Astrocyte (in vitro differentiated cells and primary cell): ENCODE measurements around the gene PPFIA1. TPM values are rescaled to one million over a fixed set of nuclear protein-coding genes. Genes with fewer than 3 reads are reported as not detected.

Experiments
- DNase-seq: peaks from one replicate; pipeline ENCODE4 v3.0.0-alpha.2; 2010; ENCODE audit warnings: low read depth
- FAIRE-seq: peaks from 2 replicates; lab custom pipeline; 2011; peaks lifted over from hg19 to GRCh38; lab: Jason Lieb, UNC
- H2AFZ ChIP-seq: 2 replicates; pipeline ENCODE4 v1.6.0; 2012; ENCODE audit warnings: low read depth, low read length, inconsistent platforms
- H3K27ac ChIP-seq: 2 replicates; pipeline ENCODE4 v1.5.1; 2011; ENCODE audit warnings: low read depth, low read length, inconsistent platforms
- H3K27me3 ChIP-seq: 2 replicates; pipeline ENCODE4 v1.6.0; 2011; ENCODE audit warnings: low read length, inconsistent platforms; ENCODE audit not compliant: insufficient read depth
- H3K36me3 ChIP-seq: 2 replicates; pipeline ENCODE4 v1.5.1; 2011; ENCODE audit warnings: low read length, inconsistent platforms; ENCODE audit not compliant: insufficient read depth
- H3K4me1 ChIP-seq: 2 replicates; pipeline ENCODE4 v1.5.1; 2011; ENCODE audit warnings: low read length, inconsistent platforms; ENCODE audit not compliant: insufficient read depth
- H3K4me2 ChIP-seq: 2 replicates; pipeline ENCODE4 v1.6.0; 2012; ENCODE audit warnings: low read length, inconsistent platforms
- H3K4me3 ChIP-seq: 2 replicates; pipeline ENCODE4 v1.5.1; 2011; ENCODE audit warnings: low read depth, mild to moderate bottlenecking, low read length, inconsistent platforms; ENCODE audit not compliant: insufficient read depth
- H3K79me2 ChIP-seq: 2 replicates; pipeline ENCODE4 v1.6.0; 2012; ENCODE audit warnings: mild to moderate bottlenecking, low read length, inconsistent platforms; ENCODE audit not compliant: insufficient read depth
- H3K9ac ChIP-seq: 2 replicates; pipeline ENCODE4 v1.6.0; 2012; ENCODE audit warnings: mild to moderate bottlenecking, low read length, inconsistent platforms
- H3K9me3 ChIP-seq: 2 replicates; pipeline ENCODE4 v1.5.1; 2012; ENCODE audit warnings: low read depth, mild to moderate bottlenecking, low read length, inconsistent platforms; ENCODE audit not compliant: insufficient read depth
- H4K20me1 ChIP-seq: 2 replicates; pipeline ENCODE4 v1.6.0; 2012; ENCODE audit warnings: low read length, inconsistent platforms; ENCODE audit not compliant: insufficient read depth
- H3K27ac Mint-ChIP-seq: one replicate; pipeline ENCODE4 v1.8.0; 2021; ENCODE audit warnings: mild to moderate bottlenecking, mixed read lengths; ENCODE audit not compliant: unreplicated experiment
- H3K27me3 Mint-ChIP-seq: one replicate; pipeline ENCODE4 v1.8.0; 2021; ENCODE audit warnings: low read depth, mixed read lengths; ENCODE audit not compliant: unreplicated experiment
- H3K36me3 Mint-ChIP-seq: one replicate; pipeline ENCODE4 v1.8.0; 2021; ENCODE audit warnings: low read depth, mixed read lengths; ENCODE audit not compliant: unreplicated experiment
- H3K4me1 Mint-ChIP-seq: one replicate; pipeline ENCODE4 v1.8.0; 2021; ENCODE audit warnings: low read depth, mixed read lengths; ENCODE audit not compliant: unreplicated experiment
- H3K4me3 Mint-ChIP-seq: one replicate; pipeline ENCODE4 v1.8.0; 2021; ENCODE audit warnings: mild to moderate bottlenecking, moderate library complexity, mixed read lengths; ENCODE audit not compliant: unreplicated experiment
- H3K9me3 Mint-ChIP-seq: one replicate; pipeline ENCODE4 v1.8.0; 2021; ENCODE audit warnings: mild to moderate bottlenecking, mixed read lengths; ENCODE audit not compliant: unreplicated experiment
- CTCF ChIP-seq: IDR thresholded peaks from 2 replicates; pipeline ENCODE4 v1.5.1; 2011; ENCODE audit warnings: low read depth, mild to moderate bottlenecking, inconsistent platforms, low read length, moderate library complexity; ENCODE audit not compliant: insufficient read depth
- EZH2 ChIP-seq: IDR thresholded peaks from 2 replicates; pipeline ENCODE4 v1.6.1; 2012; ENCODE audit warnings: mild to moderate bottlenecking, low read length, inconsistent platforms; ENCODE audit not compliant: insufficient read depth
- total RNA-seq: library from RNA; stranded (reverse); gene quantifications from 2 replicates; pipeline ENCODE4 v1.2.1, GENCODE V29; 2021

Gene PPFIA1
- total RNA-seq, 1 donor from 2014 or later, result 54.7 TPM

- peak overlapping the region; percentile 94 for H3K9ac ChIP-seq
- H4K20me1 ChIP-seq, result peaks cover 49% of the 10 kb centered on the region
- peaks cover 2% of the 10 kb centered on the region for H3K27me3 ChIP-seq
- peaks cover 6% of the 10 kb centered on the region for H3K4me1 ChIP-seq
- peaks cover 59% of the 10 kb centered on the region for H3K79me2 ChIP-seq
- Mint-ChIP-seq H3K27ac (peak overlapping the region; percentile 72), H3K9me3 (no peaks in the 10 kb centered on the region), H3K27me3 (no peaks in the 10 kb centered on the region), H3K4me3 (peak overlapping the region; percentile 93), H3K36me3 (peaks cover 6% of the 10 kb centered on the region), H3K4me1 (peaks cover 9% of the 10 kb centered on the region)
- FAIRE-seq (no peak), DNase-seq (no peak)
- H3K9me3 ChIP-seq, result no peaks in the 10 kb centered on the region
- no peak for TF ChIP-seq CTCF
- no peak for TF ChIP-seq EZH2
- H3K4me2 ChIP-seq, result peak overlapping the region; percentile 96
- no peak overlapping the region for H2AFZ ChIP-seq
- H3K4me3 ChIP-seq, result peak overlapping the region; percentile 74
- H3K36me3 ChIP-seq, result peaks cover 11% of the 10 kb centered on the region
- H3K27ac ChIP-seq, result no peak overlapping the region
Observed at GRCh38 chr11:70271649-70271953, 1.1 kb downstream of the PPFIA1 start.

GRCh38 chr11:70272009-70272408, 1.5 kb downstream of the PPFIA1 start:
- Histone ChIP-seq H3K27ac (no peak overlapping the region), H3K9ac (peak overlapping the region; percentile 30), H3K4me2 (peak overlapping the region; percentile 96), H3K36me3 (peaks cover 11% of the 10 kb centered on the region), H2AFZ (no peak overlapping the region), H3K27me3 (peaks cover 2% of the 10 kb centered on the region), H4K20me1 (peaks cover 49% of the 10 kb centered on the region), H3K9me3 (no peaks in the 10 kb centered on the region), H3K4me1 (peaks cover 6% of the 10 kb centered on the region), H3K79me2 (peaks cover 61% of the 10 kb centered on the region), H3K4me3 (no peak overlapping the region)
- Mint-ChIP-seq H3K4me3 (peak overlapping the region; percentile 81), H3K27ac (no peak overlapping the region), H3K36me3 (peaks cover 6% of the 10 kb centered on the region), H3K27me3 (no peaks in the 10 kb centered on the region), H3K9me3 (no peaks in the 10 kb centered on the region), H3K4me1 (peaks cover 9% of the 10 kb centered on the region)
- FAIRE-seq, result no peak
- TF ChIP-seq CTCF (no peak), EZH2 (no peak)
- no peak for DNase-seq

- H3K27ac ChIP-seq, result no peak overlapping the region
- Mint-ChIP-seq H3K27me3 (no peaks in the 10 kb centered on the region), H3K27ac (no peak overlapping the region), H3K9me3 (no peaks in the 10 kb centered on the region), H3K36me3 (peaks cover 21% of the 10 kb centered on the region), H3K4me1 (peaks cover 8% of the 10 kb centered on the region), H3K4me3 (no peak overlapping the region)
- H3K9me3 ChIP-seq, result no peaks in the 10 kb centered on the region
- peaks cover 77% of the 10 kb centered on the region for H3K79me2 ChIP-seq
- H3K36me3 ChIP-seq, result peaks cover 19% of the 10 kb centered on the region
- peaks cover 74% of the 10 kb centered on the region for H4K20me1 ChIP-seq
- H3K27me3 ChIP-seq, result no peaks in the 10 kb centered on the region
- no peak overlapping the region for H2AFZ ChIP-seq
- H3K4me1 ChIP-seq, result peaks cover 14% of the 10 kb centered on the region
- no peak overlapping the region for H3K4me2 ChIP-seq
- no peak overlapping the region for H3K9ac ChIP-seq
- no peak for FAIRE-seq
- H3K4me3 ChIP-seq, result no peak overlapping the region
- TF ChIP-seq CTCF (no peak), EZH2 (no peak)
- DNase-seq, result no peak
Observed at GRCh38 chr11:70278994-70279393, 8.5 kb downstream of the PPFIA1 start.
